HCT116 (cell line): ENCODE results near the gene CFAP77. TPM values are rescaled to one million over a fixed set of nuclear protein-coding genes. Genes with fewer than 3 reads are reported as not detected.

Source experiments
- ATAC-seq: fragments of 200-7000 bp; cut with Tn5 transposase; 2 replicates; pipeline ENCODE4 v1.9.1; 2020; ENCODE audit warnings: mild to moderate bottlenecking, moderate library complexity
- BruUV-seq: library from RNA; stranded (reverse); fragments of 400-500 nt; replicated peaks from 2 replicates; lab custom pipeline; 2021; lab: Mats Ljungman, UMichigan
- CTCF ChIA-PET: fragments of 300-600 bp; sonication (Branson Sonifier 250); formaldehyde crosslinking; loops from one replicate; lab custom pipeline; 2021; ENCODE audit warnings: antibody characterized with exemption; lab: Charles Lee
- POLR2A ChIA-PET: fragments of 300-600, 350-600 bp; sonication (Branson Sonifier 250); formaldehyde crosslinking; loops from one replicate; lab custom pipeline; 2021; ENCODE audit warnings: antibody characterized with exemption; lab: Charles Lee
- RAD21 ChIA-PET, 2 experiments: fragments of 300-600 bp; sonication (Branson Sonifier 250); formaldehyde crosslinking; loops; one replicate each; lab custom pipeline; 2023; ENCODE audit warnings: low total read pairs in 2 of 2; ENCODE audit not compliant: uncharacterized antibody in 2 of 2, unreplicated experiment in 2 of 2, low non-redundant PET in 1 of 2; lab: Charles Lee
- DNase-seq: peaks from one replicate; pipeline ENCODE4 v3.0.0-alpha.2; 2010; ENCODE audit warnings: low read depth, low spot score
- H2AFZ ChIP-seq: fragments of 200-600 bp; shearing (Covaris generic), sonication (generic); 2 replicates; pipeline ENCODE4 v1.6.1; 2017; ENCODE audit warnings: low read depth, mixed run types, mixed read lengths, antibody characterized with exemption, low read length; ENCODE audit not compliant: poor library complexity, severe bottlenecking
- H3K27ac ChIP-seq: 2 replicates; pipeline ENCODE4 v1.5.1; 2012; ENCODE audit warnings: low read depth, low read length
- H3K27me3 ChIP-seq: fragments of 200-600 bp; sonication (generic); 2 replicates; pipeline ENCODE4 v1.6.1; 2016; ENCODE audit warnings: mixed run types, low read length, mixed read lengths; ENCODE audit not compliant: insufficient read depth
- H3K36me3 ChIP-seq, 2 experiments: fragments of 200-500 bp in 1 of 2; fragments of 200-600 bp in 1 of 2; sonication (Bioruptor generic) in 1 of 2; sonication (generic) in 1 of 2; 2 replicates each; pipeline versions ENCODE4 v1.5.1 to v1.6.1; 2014 to 2016; ENCODE audit warnings: low read length in 2 of 2, inconsistent platforms in 1 of 2, mixed read lengths in 1 of 2, mixed run types in 1 of 2; ENCODE audit not compliant: insufficient read depth in 2 of 2, control insufficient read depth in 1 of 2
- H3K4me1 ChIP-seq, 2 experiments: fragments of 200-600 bp in 1 of 2; sonication (generic) in 1 of 2; 2 replicates each; pipeline versions ENCODE4 v1.5.1 to v1.6.1; 2012 to 2017; ENCODE audit warnings: low read length in 2 of 2, inconsistent platforms in 1 of 2, mild to moderate bottlenecking in 1 of 2, mixed read lengths in 1 of 2, mixed run types in 1 of 2, moderate library complexity in 1 of 2; ENCODE audit not compliant: insufficient read depth in 2 of 2, control insufficient read depth in 1 of 2
- H3K4me2 ChIP-seq: fragments of 200-600 bp; sonication (generic); 2 replicates; pipeline ENCODE4 v1.6.1; 2017; ENCODE audit warnings: mixed run types, low read length, mixed read lengths
- H3K4me3 ChIP-seq, 2 experiments: fragments of 200-600 bp in 1 of 2; sonication (generic) in 1 of 2; replicated peaks in 1 of 2; 2 replicates each; pipeline ENCODE4 v1.5.1; 2011 to 2016; ENCODE audit warnings: low read length in 2 of 2, control low read depth in 1 of 2, low read depth in 1 of 2, mild to moderate bottlenecking in 1 of 2, mixed read lengths in 1 of 2, mixed run types in 1 of 2
- H3K79me2 ChIP-seq: fragments of 200-600 bp; sonication (generic); 2 replicates; pipeline ENCODE4 v1.6.1; 2017; ENCODE audit warnings: mild to moderate bottlenecking, mixed run types, low read length, moderate library complexity, mixed read lengths; ENCODE audit not compliant: insufficient read depth
- H3K9ac ChIP-seq: fragments of 200-600 bp; sonication (generic); 2 replicates; pipeline ENCODE4 v1.6.1; 2016; ENCODE audit warnings: low read length, mixed read lengths
- H3K9me2 ChIP-seq: fragments of 200-600 bp; sonication (generic), shearing (Covaris generic); 2 replicates; pipeline ENCODE4 v1.6.1; 2017; ENCODE audit warnings: mixed run types, mild to moderate bottlenecking, moderate library complexity; ENCODE audit not compliant: insufficient read depth
- H3K9me3 ChIP-seq, 2 experiments: fragments of 200-500 bp in 1 of 2; fragments of 200-600 bp in 1 of 2; sonication (Bioruptor generic) in 1 of 2; sonication (generic) in 1 of 2; 2 replicates each; pipeline ENCODE4 v1.6.1; 2014 to 2017; ENCODE audit warnings: low read length in 2 of 2, mixed read lengths in 2 of 2, inconsistent platforms in 1 of 2, low read depth in 1 of 2, mild to moderate bottlenecking in 1 of 2, mixed run types in 1 of 2, moderate library complexity in 1 of 2; ENCODE audit not compliant: control insufficient read depth in 1 of 2, insufficient read depth in 1 of 2
- H4K20me1 ChIP-seq: fragments of 200-600 bp; sonication (generic), shearing (Covaris generic); 2 replicates; pipeline ENCODE4 v1.6.1; 2017; ENCODE audit warnings: mixed run types, mild to moderate bottlenecking, moderate library complexity; ENCODE audit not compliant: insufficient read depth
- CBX3 ChIP-seq: IDR thresholded peaks from 2 replicates; pipeline ENCODE4 v1.6.1; 2012; ENCODE audit warnings: low read depth
- EGR1 ChIP-seq: IDR thresholded peaks from 2 replicates; pipeline ENCODE4 v1.6.1; 2012; ENCODE audit warnings: low read depth
- ELF1 ChIP-seq: IDR thresholded peaks from 2 replicates; pipeline ENCODE4 v1.6.1; 2012; ENCODE audit warnings: low read depth, borderline replicate concordance
- EZH2 ChIP-seq: fragments of 200-600 bp; sonication (generic); IDR thresholded peaks from 2 replicates; pipeline ENCODE4 v1.6.1; 2017; ENCODE audit warnings: antibody characterized with exemption, mixed run types
- FOSL1 ChIP-seq: IDR thresholded peaks from 2 replicates; pipeline ENCODE4 v1.6.1; 2012; ENCODE audit warnings: low read depth
- JUND ChIP-seq: IDR thresholded peaks from 2 replicates; pipeline ENCODE4 v1.6.1; 2012
- POLR2A ChIP-seq: IDR thresholded peaks from 2 replicates; pipeline ENCODE4 v1.7.0; 2011; ENCODE audit warnings: borderline replicate concordance; ENCODE audit not compliant: insufficient read depth, insufficient read length; ENCODE audit errors: extremely low read depth
- POLR2AphosphoS5 ChIP-seq: IDR thresholded peaks from 2 replicates; pipeline ENCODE4 v1.6.1; 2011; ENCODE audit warnings: mild to moderate bottlenecking, low read depth, low read length, moderate library complexity
- RAD21 ChIP-seq: IDR thresholded peaks from 2 replicates; pipeline ENCODE4 v1.6.1; 2012; ENCODE audit warnings: low read depth, mild to moderate bottlenecking
- SP1 ChIP-seq: IDR thresholded peaks from 2 replicates; pipeline ENCODE4 v1.6.1; 2012; ENCODE audit warnings: low read depth
- TCF7L2 ChIP-seq: IDR thresholded peaks from 2 replicates; pipeline ENCODE4 v1.7.0; 2011; ENCODE audit warnings: borderline replicate concordance, inconsistent platforms; ENCODE audit not compliant: insufficient read depth, insufficient read length; ENCODE audit errors: extremely low read depth
- YY1 ChIP-seq: IDR thresholded peaks from 2 replicates; pipeline ENCODE4 v1.6.1; 2011; ENCODE audit warnings: low read length, low read depth, moderate library complexity, mild to moderate bottlenecking; ENCODE audit not compliant: insufficient replicate concordance; ENCODE audit errors: extremely low read depth
- ZFX ChIP-seq: fragments of 450-650 bp; IDR thresholded peaks from 2 replicates; pipeline ENCODE4 v1.6.1; 2017
- ZNF274 ChIP-seq: fragments of 200-500 bp; sonication (Bioruptor generic); IDR thresholded peaks from 2 replicates; pipeline ENCODE4 v1.6.1; 2014; ENCODE audit warnings: mild to moderate bottlenecking, low read depth, low read length, inconsistent platforms
- intact Hi-C: fragments of 100-400 bp; cut with micrococcal nuclease; formaldehyde crosslinking; loops from 2 replicates; pipeline ENCODE4 v1.10.0; 2022
- total RNA-seq: library from RNA; stranded (reverse); gene quantifications from one replicate; pipeline ENCODE4 v1.2.1, GENCODE V29; 2021; ENCODE audit not compliant: unreplicated experiment
- TF ChIP-seq, protein P1 (sequence below): IDR thresholded peaks from 2 replicates; pipeline ENCODE4 v1.6.1; 2012; ENCODE audit warnings: low read depth
- TF ChIP-seq, protein P2 (sequence below): IDR thresholded peaks from 2 replicates; pipeline ENCODE4 v1.6.1; 2011; ENCODE audit warnings: mild to moderate bottlenecking, low read length, moderate library complexity; ENCODE audit not compliant: insufficient replicate concordance; ENCODE audit errors: extremely low read depth
- TF ChIP-seq, protein P3 (sequence below), 3 experiments: fragments of 200-600 bp in 1 of 3; sonication (generic) in 1 of 3; IDR thresholded peaks in 2 of 3; conservative IDR thresholded peaks in 1 of 3; 2 replicates each; pipeline ENCODE4 v1.5.1; 2012 to 2017; ENCODE audit warnings: low read depth in 2 of 3, low read length in 2 of 3, antibody characterized with exemption in 1 of 3, borderline replicate concordance in 1 of 3, control low read depth in 1 of 3, mild to moderate bottlenecking in 1 of 3, mixed read lengths in 1 of 3, mixed run types in 1 of 3, moderate library complexity in 1 of 3; ENCODE audit not compliant: insufficient read depth in 1 of 3

The CFAP77 gene
- total RNA-seq, 1 experiment from 2014 or later, result 0.98 TPM

DNA sequence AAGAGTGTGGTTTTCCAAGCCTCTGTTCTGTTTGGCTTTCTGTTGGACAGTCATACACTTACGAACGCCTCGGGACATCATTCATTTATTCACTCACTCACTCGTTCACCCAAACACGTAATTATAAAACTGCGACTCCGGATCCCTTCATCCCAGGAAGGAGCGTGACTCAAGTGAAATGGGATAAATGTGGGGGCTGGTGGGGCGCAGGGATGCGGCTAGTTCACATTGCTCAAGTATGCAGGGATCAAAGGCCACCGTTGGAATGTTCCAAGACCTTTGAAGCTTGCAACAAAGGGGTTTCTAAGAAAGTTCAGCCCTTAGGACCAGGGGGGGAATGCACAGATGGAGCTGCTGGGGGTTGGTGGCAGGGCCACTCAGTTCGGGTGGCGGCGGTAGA lies 64.2 kb downstream of the CFAP77 start:
- no peaks in the 10 kb centered on the region for H3K9me3 ChIP-seq
- no peak overlapping the region for H2AFZ ChIP-seq
- DNase-seq (no peak), ATAC-seq (no peak)
- intact Hi-C loops, result no loop called here
- TF ChIP-seq EZH2 (no peak), FOSL1 (no peak), JUND (no peak), ZNF274 (no peak), TCF7L2 (no peak), POLR2AphosphoS5 (no peak), ELF1 (no peak), EGR1 (no peak), YY1 (no peak), POLR2A (no peak), CBX3 (no peak), RAD21 (no peak), SP1 (no peak), ZFX (no peak)
- TF ChIP-seq, protein P1, sequence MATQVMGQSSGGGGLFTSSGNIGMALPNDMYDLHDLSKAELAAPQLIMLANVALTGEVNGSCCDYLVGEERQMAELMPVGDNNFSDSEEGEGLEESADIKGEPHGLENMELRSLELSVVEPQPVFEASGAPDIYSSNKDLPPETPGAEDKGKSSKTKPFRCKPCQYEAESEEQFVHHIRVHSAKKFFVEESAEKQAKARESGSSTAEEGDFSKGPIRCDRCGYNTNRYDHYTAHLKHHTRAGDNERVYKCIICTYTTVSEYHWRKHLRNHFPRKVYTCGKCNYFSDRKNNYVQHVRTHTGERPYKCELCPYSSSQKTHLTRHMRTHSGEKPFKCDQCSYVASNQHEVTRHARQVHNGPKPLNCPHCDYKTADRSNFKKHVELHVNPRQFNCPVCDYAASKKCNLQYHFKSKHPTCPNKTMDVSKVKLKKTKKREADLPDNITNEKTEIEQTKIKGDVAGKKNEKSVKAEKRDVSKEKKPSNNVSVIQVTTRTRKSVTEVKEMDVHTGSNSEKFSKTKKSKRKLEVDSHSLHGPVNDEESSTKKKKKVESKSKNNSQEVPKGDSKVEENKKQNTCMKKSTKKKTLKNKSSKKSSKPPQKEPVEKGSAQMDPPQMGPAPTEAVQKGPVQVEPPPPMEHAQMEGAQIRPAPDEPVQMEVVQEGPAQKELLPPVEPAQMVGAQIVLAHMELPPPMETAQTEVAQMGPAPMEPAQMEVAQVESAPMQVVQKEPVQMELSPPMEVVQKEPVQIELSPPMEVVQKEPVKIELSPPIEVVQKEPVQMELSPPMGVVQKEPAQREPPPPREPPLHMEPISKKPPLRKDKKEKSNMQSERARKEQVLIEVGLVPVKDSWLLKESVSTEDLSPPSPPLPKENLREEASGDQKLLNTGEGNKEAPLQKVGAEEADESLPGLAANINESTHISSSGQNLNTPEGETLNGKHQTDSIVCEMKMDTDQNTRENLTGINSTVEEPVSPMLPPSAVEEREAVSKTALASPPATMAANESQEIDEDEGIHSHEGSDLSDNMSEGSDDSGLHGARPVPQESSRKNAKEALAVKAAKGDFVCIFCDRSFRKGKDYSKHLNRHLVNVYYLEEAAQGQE, result no peak
- TF ChIP-seq, protein P2, sequence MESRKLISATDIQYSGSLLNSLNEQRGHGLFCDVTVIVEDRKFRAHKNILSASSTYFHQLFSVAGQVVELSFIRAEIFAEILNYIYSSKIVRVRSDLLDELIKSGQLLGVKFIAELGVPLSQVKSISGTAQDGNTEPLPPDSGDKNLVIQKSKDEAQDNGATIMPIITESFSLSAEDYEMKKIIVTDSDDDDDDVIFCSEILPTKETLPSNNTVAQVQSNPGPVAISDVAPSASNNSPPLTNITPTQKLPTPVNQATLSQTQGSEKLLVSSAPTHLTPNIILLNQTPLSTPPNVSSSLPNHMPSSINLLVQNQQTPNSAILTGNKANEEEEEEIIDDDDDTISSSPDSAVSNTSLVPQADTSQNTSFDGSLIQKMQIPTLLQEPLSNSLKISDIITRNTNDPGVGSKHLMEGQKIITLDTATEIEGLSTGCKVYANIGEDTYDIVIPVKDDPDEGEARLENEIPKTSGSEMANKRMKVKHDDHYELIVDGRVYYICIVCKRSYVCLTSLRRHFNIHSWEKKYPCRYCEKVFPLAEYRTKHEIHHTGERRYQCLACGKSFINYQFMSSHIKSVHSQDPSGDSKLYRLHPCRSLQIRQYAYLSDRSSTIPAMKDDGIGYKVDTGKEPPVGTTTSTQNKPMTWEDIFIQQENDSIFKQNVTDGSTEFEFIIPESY, result no peak
- TF ChIP-seq, protein P3, sequence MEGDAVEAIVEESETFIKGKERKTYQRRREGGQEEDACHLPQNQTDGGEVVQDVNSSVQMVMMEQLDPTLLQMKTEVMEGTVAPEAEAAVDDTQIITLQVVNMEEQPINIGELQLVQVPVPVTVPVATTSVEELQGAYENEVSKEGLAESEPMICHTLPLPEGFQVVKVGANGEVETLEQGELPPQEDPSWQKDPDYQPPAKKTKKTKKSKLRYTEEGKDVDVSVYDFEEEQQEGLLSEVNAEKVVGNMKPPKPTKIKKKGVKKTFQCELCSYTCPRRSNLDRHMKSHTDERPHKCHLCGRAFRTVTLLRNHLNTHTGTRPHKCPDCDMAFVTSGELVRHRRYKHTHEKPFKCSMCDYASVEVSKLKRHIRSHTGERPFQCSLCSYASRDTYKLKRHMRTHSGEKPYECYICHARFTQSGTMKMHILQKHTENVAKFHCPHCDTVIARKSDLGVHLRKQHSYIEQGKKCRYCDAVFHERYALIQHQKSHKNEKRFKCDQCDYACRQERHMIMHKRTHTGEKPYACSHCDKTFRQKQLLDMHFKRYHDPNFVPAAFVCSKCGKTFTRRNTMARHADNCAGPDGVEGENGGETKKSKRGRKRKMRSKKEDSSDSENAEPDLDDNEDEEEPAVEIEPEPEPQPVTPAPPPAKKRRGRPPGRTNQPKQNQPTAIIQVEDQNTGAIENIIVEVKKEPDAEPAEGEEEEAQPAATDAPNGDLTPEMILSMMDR (IDR thresholded peaks at IDR 0.05 in 2 of 3, conservative IDR thresholded peaks at IDR 0.05 in 1 of 3; ENCODE audit: borderline replicate concordance in 1 of 3, insufficient read depth in 1 of 3, low read depth in 2 of 3, low read length in 2 of 3), result no peak
- BruUV-seq, result no TSS peak
- ChIA-PET CTCF (no interaction called here), POLR2A (no interaction called here), RAD21 (no interaction called here)
- no peak overlapping the region for H3K9ac ChIP-seq
- no peaks in the 10 kb centered on the region for H4K20me1 ChIP-seq
- H3K4me2 ChIP-seq, result no peak overlapping the region
- no peaks in the 10 kb centered on the region for H3K79me2 ChIP-seq
- H3K27me3 ChIP-seq, result no peaks in the 10 kb centered on the region; the same call in 1 of the 2 replicates
- no peak overlapping the region for H3K4me3 ChIP-seq
- no peaks in the 10 kb centered on the region for H3K4me1 ChIP-seq
- H3K27ac ChIP-seq, result no peak overlapping the region
- no peaks in the 10 kb centered on the region for H3K9me2 ChIP-seq
- H3K36me3 ChIP-seq, result no peaks in the 10 kb centered on the region
